Thyroid gland (tissue), 4 donors: Measurements from ENCODE around the gene XCL1.

Experiments used
- POLR2A ChIP-seq, 2 donors: fragments of 450-650 bp; IDR thresholded peaks; one replicate each; pipeline ENCODE4 v1.6.1; 2017; ENCODE audit warnings: antibody characterized with exemption in 2 of 2, mild to moderate bottlenecking in 2 of 2, moderate library complexity in 1 of 2
- TF ChIP-seq, protein P1 (sequence below), 6 experiments: fragments of 200-600 bp in 3 of 6; fragments of 450-650 bp in 3 of 6; sonication (generic) in 3 of 6; IDR thresholded peaks; one replicate each; pipeline ENCODE4 v1.5.1; 2016 to 2019; ENCODE audit warnings: antibody characterized with exemption in 6 of 6, mild to moderate bottlenecking in 2 of 6, inconsistent platforms in 1 of 6, moderate library complexity in 1 of 6

DNA sequence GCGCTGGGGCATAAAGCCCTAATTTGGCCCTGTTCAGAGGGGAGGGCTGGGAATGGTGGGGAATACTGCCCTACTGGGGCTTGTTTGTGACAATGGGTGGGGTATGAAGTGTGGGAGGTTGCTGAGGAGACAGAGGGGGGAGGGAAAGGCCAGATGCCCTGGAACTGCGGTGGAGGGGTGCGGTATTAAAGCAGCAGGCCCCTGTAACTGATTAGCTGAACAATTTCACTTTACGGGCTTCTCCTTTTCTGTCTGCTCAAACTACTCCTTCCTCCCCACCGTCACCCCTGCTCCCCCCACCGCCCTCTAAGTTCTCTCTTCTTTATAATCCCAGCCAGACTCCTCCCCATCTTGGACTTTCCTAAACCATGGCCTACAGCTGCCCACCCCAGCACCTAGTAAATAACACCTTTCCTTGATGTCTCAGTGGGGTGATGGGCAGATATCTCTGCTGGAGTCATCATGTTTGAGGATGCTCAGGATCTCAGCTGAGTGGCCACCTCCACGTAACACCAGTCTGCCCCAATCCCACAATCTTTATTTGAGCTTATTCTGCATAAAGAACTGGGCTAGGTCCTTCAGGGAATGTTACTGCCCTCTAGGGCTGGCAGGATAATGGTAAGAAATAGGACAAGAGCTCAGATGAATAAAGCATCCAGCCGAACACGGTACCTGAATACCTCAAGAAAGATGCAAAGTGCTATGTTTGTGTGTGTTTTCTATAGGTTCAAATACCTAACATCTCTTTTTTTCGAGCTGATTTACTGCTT lies 33.5 kb downstream of the XCL1 start:
- TF ChIP-seq, protein P1, sequence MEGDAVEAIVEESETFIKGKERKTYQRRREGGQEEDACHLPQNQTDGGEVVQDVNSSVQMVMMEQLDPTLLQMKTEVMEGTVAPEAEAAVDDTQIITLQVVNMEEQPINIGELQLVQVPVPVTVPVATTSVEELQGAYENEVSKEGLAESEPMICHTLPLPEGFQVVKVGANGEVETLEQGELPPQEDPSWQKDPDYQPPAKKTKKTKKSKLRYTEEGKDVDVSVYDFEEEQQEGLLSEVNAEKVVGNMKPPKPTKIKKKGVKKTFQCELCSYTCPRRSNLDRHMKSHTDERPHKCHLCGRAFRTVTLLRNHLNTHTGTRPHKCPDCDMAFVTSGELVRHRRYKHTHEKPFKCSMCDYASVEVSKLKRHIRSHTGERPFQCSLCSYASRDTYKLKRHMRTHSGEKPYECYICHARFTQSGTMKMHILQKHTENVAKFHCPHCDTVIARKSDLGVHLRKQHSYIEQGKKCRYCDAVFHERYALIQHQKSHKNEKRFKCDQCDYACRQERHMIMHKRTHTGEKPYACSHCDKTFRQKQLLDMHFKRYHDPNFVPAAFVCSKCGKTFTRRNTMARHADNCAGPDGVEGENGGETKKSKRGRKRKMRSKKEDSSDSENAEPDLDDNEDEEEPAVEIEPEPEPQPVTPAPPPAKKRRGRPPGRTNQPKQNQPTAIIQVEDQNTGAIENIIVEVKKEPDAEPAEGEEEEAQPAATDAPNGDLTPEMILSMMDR (IDR thresholded peaks at IDR 0.05) = no peak
- no peak for TF ChIP-seq POLR2A (IDR thresholded peaks at IDR 0.05)
